Uterus (tissue), 2 donors: ENCODE measurements around the gene RRP8.

ENCODE experiments used
- POLR2A ChIP-seq, 2 donors: fragments of 450-650 bp; IDR thresholded peaks; one replicate each; pipeline ENCODE4 v1.6.1; 2016; ENCODE audit warnings: antibody characterized with exemption in 2 of 2, mild to moderate bottlenecking in 1 of 2, moderate library complexity in 1 of 2
- TF ChIP-seq, protein P1 (sequence below), 4 experiments: fragments of 200-600 bp in 2 of 4; fragments of 450-650 bp in 2 of 4; sonication (generic) in 2 of 4; IDR thresholded peaks; one replicate each; pipeline ENCODE4 v1.5.1; 2016 to 2019; ENCODE audit warnings: antibody characterized with exemption in 4 of 4, mild to moderate bottlenecking in 2 of 4, moderate library complexity in 1 of 4

DNA sequence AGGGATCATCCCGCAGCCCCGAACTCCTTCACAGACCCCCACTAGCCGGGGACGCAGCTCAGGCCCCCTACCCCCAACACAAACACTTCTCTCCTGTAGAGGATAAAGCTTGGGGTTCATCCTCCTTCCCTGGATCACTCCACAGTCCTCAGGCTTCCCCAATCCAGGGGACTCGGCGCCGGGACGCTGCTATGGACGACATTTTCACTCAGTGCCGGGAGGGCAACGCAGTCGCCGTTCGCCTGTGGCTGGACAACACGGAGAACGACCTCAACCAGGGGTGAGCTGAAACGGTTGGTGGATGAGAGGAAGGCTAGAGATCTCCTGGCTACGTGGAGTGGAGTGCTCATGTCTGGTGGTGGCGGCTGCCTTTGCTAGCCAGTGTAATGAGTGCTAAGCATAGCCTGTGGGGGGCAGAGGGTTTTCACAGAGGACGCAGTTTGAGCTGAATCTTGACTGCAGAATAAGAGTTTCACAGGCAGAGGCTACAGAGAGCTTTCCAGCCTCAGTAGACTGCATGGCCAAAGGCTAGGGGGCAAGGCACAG lies 738 bp upstream of the RRP8 start:
- TF ChIP-seq, protein P1, sequence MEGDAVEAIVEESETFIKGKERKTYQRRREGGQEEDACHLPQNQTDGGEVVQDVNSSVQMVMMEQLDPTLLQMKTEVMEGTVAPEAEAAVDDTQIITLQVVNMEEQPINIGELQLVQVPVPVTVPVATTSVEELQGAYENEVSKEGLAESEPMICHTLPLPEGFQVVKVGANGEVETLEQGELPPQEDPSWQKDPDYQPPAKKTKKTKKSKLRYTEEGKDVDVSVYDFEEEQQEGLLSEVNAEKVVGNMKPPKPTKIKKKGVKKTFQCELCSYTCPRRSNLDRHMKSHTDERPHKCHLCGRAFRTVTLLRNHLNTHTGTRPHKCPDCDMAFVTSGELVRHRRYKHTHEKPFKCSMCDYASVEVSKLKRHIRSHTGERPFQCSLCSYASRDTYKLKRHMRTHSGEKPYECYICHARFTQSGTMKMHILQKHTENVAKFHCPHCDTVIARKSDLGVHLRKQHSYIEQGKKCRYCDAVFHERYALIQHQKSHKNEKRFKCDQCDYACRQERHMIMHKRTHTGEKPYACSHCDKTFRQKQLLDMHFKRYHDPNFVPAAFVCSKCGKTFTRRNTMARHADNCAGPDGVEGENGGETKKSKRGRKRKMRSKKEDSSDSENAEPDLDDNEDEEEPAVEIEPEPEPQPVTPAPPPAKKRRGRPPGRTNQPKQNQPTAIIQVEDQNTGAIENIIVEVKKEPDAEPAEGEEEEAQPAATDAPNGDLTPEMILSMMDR (IDR thresholded peaks at IDR 0.05): peak in 2 of 4 experiments; percentile 28 to 34
- TF ChIP-seq POLR2A (IDR thresholded peaks at IDR 0.05): no peak
